ENCODE data around the gene COMP. TPM values are rescaled to one million over a fixed set of nuclear protein-coding genes. Genes with fewer than 3 reads are reported as not detected.

Gene COMP
- total RNA-seq, 1 donor from 2014 or later: 17.2 TPM

GRCh38 chr19:18833849-18834643 is 42.9 kb upstream of the COMP start:
- TF ChIP-seq CTCF (IDR thresholded peaks at IDR 0.05): no peak
- no peak for DNase-seq (ENCODE audit: low spot score)
- no peaks in the 10 kb centered on the region for H3K9me3 Mint-ChIP-seq (ENCODE audit: low read depth)
- H3K36me3 Mint-ChIP-seq (ENCODE audit: low read depth): peaks cover 5% of the 10 kb centered on the region
- H3K27ac Mint-ChIP-seq (ENCODE audit: unreplicated experiment): peak overlapping the region; percentile 82
- H3K4me1 Mint-ChIP-seq (ENCODE audit: low read depth): peaks cover 47% of the 10 kb centered on the region
- peak overlapping the region; percentile 88 for H3K4me3 Mint-ChIP-seq (ENCODE audit: unreplicated experiment)
- H3K27me3 Mint-ChIP-seq (ENCODE audit: low read depth): no peaks in the 10 kb centered on the region

- DNase-seq (ENCODE audit: low spot score): no peak
- Mint-ChIP-seq H3K4me3 (ENCODE audit: unreplicated experiment) (peak overlapping the region; percentile 88), H3K9me3 (ENCODE audit: low read depth) (no peaks in the 10 kb centered on the region), H3K36me3 (ENCODE audit: low read depth) (peaks cover 5% of the 10 kb centered on the region), H3K4me1 (ENCODE audit: low read depth) (peaks cover 41% of the 10 kb centered on the region), H3K27me3 (ENCODE audit: low read depth) (no peaks in the 10 kb centered on the region), H3K27ac (ENCODE audit: unreplicated experiment) (peak overlapping the region; percentile 84)
- TF ChIP-seq CTCF (IDR thresholded peaks at IDR 0.05): no peak
Measured at GRCh38 chr19:18833141-18833476, 42.0 kb upstream of the COMP start.

- peaks cover 2% of the 10 kb centered on the region for H3K27me3 Mint-ChIP-seq (ENCODE audit: low read depth)
- DNase-seq (ENCODE audit: low spot score): no peak
- peak overlapping the region; percentile 88 for H3K4me3 Mint-ChIP-seq (ENCODE audit: unreplicated experiment)
Measured at GRCh38 chr19:18832306-18833140, 41.4 kb upstream of the COMP start.

GRCh38 chr19:18831524-18832305 is 40.6 kb upstream of the COMP start, which contains the start of gene UPF1:
UPF1 (plus strand) TSS chr19:18831959; CDS start chr19:18832210, 251 bp downstream.
- DNase-seq (ENCODE audit: low spot score): peak; percentile 97
- TF ChIP-seq CTCF (IDR thresholded peaks at IDR 0.05): peak; percentile 39
- Mint-ChIP-seq H3K27me3 (ENCODE audit: low read depth) (peaks cover 2% of the 10 kb centered on the region), H3K27ac (ENCODE audit: unreplicated experiment) (peak within 1 kb of the TSS; percentile 84), H3K36me3 (ENCODE audit: low read depth) (peaks cover 5% of the 10 kb centered on the region), H3K9me3 (ENCODE audit: low read depth) (peaks cover 6% of the 10 kb centered on the region), H3K4me1 (ENCODE audit: low read depth) (peaks cover 36% of the 10 kb centered on the region), H3K4me3 (ENCODE audit: unreplicated experiment) (peak within 1 kb of the TSS; percentile 88)

More at GRCh38 chr19:18832306-18833140, 41.4 kb upstream of the COMP start:
- peak; percentile 33 for TF ChIP-seq CTCF (IDR thresholded peaks at IDR 0.05)
- Mint-ChIP-seq H3K27ac (ENCODE audit: unreplicated experiment) (peak overlapping the region; percentile 84), H3K4me1 (ENCODE audit: low read depth) (peaks cover 36% of the 10 kb centered on the region), H3K36me3 (ENCODE audit: low read depth) (peaks cover 5% of the 10 kb centered on the region), H3K9me3 (ENCODE audit: low read depth) (peaks cover 2% of the 10 kb centered on the region)
